CD4-positive, alpha-beta T cell treated with Interleukin-6 for 4 hours (primary cell): ENCODE results near the gene CLDN8.

ENCODE experiments used
- DNase-seq: peaks from one replicate; pipeline ENCODE4 v3.0.0-alpha.2; 2020; ENCODE audit warnings: mixed read lengths

The CLDN8 gene

GRCh38 chr21:30216041-30216723 lies at the start of gene CLDN8:
Gene CLDN8, minus strand, starts transcription at chr21:30216097. Its CDS starts 172 bp downstream, at chr21:30215925.
- DNase-seq, result no peak

- no peak for DNase-seq
Measured at GRCh38 chr21:30257773-30258172, 41.9 kb upstream of the CLDN8 start.

GRCh38 chr21:30256100-30256499 lies 40.2 kb upstream of the CLDN8 start:
- DNase-seq, result no peak

DNA sequence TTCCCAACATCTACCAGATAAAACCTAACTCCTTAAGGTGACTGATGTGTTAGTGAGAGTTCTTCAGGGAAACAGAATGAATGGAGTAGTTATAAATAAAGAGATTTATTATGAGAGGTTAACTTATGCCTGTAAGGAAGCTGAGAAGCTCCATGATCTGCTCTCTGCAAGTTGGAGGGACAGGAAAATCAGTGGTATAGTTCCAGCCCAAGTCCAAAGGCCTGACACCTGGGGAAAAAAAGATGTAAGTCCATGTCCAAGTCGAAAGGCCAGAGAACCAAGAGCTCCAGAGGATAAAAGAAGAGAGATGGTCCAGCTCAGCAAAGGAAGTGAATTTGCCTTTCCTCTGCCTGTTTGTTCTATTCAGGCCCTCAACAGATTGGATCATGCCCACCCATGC lies 39.8 kb upstream of the CLDN8 start:
- no peak for DNase-seq

DNA sequence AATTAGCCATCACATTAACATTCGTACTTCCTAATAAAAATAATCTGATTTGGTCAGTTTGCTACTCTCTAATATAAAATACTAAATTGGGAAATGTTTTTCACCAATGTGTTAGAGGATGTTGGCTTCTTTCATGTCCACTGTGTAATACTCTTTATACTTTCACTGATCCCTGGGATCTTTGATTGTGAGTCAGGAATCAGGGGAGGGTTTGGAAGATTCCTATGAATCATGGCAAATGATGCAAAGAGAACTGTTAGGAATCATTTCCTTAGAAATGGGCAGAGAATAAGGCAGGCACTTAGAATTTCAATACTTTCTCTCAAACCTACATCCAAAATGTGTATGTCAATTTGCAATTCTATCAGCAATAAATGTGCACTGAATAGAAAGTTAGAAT lies 35.9 kb upstream of the CLDN8 start:
- DNase-seq, result no peak

- no peak for DNase-seq
Measured at GRCh38 chr21:30249936-30250335, 34.0 kb upstream of the CLDN8 start.

GRCh38 chr21:30248844-30249243 lies 32.9 kb upstream of the CLDN8 start:
- no peak for DNase-seq

DNA sequence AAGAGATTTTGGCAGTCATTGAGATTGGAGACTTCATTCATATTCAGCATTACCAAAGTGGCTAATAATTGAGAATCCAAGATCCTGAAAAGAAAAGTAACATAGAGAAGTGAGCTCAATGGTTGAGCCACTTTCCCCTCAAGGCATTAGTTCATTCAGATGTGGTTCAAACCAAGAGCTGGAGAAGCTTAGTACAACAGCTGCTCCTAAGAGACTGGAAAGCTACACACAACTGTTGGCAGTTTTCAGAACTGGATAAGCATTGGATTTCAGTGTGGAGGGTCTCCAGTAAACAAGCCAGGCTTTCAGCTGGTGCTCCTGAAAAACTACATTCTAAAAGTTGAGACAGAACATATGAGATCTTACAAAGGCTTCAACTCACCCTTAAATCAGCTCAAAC lies 29.2 kb upstream of the CLDN8 start:
- DNase-seq, result no peak

GRCh38 chr21:30243691-30244090 lies 27.8 kb upstream of the CLDN8 start:
- DNase-seq, result no peak

GRCh38 chr21:30240661-30241060 lies 24.8 kb upstream of the CLDN8 start:
- DNase-seq, result no peak

DNA sequence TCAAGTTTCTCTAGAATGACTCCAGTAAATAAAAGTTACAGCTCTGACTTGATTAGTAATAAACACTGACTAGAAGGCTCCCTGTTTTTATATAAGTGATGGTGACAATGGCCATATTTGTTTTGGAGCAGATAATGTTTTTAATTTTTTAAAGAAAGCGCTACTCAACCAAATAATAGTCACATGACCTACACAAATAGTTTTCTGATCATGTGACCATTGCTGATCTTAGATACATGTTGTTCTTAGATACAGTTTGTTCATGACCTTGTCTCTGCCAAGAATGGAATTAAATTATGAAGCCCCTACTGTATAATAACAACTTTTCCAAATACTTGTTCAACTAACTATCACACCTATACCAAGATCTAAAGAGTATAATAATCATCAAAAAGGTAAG lies 22.3 kb upstream of the CLDN8 start:
- DNase-seq, result no peak

- no peak for DNase-seq
Measured at GRCh38 chr21:30234643-30235042, 18.7 kb upstream of the CLDN8 start.

DNA sequence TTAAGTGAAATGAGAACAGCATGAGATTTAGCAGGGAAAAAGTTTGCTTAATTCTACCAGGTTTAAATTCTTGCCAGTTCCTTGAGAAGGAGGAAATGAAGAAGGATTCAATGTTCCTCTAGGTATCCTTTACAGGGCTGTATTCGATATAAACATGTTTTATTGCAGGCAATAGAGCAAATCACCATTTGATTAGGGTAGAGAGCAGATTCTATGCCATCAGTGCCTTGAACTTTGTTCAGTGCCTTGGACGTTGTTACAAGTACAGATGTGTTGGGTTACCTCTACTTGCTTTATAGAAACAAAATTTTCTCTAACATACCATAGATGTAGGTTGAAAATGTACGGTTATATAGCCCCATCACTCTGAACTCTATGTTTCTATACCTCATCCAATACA lies 18.2 kb upstream of the CLDN8 start:
- no peak for DNase-seq

GRCh38 chr21:30233228-30234020 lies 17.5 kb upstream of the CLDN8 start:
- DNase-seq, result no peak

DNA sequence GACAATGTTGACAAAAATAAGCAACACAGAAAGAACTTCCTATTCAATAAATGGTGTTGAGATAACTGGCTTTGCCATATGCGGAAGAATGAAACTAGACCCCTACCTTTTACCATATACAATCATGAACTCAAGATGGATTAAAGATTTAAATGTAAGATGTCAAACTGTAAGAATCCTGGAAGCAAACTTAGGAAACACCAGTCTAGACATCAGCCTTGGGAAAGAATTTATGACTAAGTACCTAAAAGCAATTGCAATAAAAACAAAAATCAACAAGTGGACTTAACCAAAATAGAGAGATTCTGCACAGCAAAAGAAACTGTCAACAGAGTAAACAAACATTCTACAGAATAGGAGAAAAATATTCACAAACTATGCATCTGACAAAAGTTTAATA lies 16.1 kb upstream of the CLDN8 start:
- DNase-seq, result no peak

DNA sequence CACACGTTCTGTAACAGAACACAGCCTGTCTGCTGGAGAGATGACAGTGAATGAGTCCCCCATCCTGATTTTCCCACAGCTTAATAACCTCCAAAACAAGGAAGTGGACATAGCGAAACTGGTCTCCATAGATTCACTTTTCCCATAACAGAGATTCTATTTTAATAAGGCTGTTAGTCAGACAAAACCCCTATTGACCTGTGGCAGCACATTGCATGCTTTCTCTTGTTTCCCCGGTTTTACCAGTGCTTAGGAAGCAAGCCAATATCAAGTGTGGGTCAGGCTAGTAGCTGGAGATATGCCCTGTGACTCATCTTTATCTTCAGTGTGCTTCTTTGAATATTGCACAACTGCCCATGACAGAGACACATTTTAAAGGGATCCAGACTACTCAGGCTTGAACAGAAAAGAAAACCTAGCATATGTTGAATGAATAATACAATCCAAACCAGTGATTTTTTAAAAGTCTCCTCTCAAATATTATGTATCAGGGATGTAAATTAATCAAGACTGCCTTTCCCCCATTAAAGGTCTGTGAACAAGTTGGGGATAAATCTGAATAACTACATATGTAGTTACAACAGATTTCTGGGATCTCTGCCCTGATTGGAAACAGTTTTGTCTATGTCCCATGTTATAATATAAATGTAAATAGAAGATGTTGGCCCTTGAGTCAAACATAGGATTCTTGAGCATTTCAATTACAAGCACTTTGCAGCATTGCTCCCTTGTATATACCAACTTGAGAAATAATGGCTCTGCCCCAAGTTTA lies 11.9 kb upstream of the CLDN8 start:
- DNase-seq, result no peak

DNA sequence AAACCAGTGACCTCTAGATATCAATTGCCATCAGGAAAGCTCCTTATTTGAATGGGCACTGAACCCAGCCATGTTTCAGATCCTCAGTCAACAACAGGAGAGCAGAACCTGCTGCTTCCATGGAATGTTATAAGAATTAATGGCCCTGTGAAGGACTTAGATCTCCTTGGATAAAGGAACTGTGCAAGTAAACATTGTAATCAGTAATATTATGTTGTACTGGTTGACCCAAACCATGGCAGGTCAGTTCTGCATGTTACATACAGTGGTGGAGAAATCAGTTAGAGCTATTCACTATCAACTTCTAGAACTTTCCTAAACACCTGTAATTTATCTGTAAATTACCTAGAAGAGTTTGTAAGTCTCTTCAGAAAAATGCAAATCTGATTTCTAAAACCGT lies 11.2 kb upstream of the CLDN8 start:
- no peak for DNase-seq

- DNase-seq, result no peak
Measured at GRCh38 chr21:30223596-30223995, 7.7 kb upstream of the CLDN8 start.

- no peak for DNase-seq
Measured at GRCh38 chr21:30222724-30223123, 6.8 kb upstream of the CLDN8 start.

DNA sequence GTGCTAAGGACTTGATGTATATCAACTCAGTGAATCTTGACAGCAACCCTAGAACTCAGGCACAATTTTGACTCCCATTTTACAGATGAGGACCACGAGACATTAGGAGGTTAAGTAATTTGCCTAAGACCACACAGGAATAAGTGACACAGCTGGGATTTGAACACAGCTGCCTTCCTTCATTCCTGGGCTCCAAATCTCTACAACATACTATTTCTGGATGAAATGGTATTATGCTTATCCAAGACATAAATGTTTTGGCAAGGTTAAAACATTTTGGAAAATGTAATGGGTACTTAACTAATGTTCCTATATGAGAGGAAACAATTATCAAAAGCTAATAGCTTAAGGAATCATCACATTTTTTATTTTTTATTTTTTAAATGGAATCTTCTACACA lies 4.8 kb downstream of the CLDN8 start:
- no peak for DNase-seq

DNA sequence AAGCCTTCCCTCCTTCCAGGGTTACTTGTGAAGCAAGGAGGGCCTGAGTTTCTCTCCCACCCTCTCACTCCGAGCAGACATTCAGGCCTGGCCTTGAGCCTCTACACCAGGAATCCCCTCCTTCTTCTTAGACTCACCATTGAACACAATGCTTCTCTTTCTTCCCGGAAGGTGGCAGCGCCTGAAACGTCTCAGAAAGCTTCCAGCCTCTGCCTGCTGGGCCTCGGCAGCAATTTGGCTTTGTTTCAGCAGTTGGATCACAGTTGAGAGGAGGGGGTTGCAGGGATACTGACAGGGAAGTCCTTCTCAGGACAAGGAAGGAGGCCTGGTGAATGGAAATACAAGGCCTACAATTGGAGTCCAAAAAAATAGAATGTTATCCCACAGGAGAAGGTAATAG lies 6.3 kb downstream of the CLDN8 start:
- DNase-seq, result no peak

GRCh38 chr21:30207252-30207579 lies 8.7 kb downstream of the CLDN8 start:
- no peak for DNase-seq

DNA sequence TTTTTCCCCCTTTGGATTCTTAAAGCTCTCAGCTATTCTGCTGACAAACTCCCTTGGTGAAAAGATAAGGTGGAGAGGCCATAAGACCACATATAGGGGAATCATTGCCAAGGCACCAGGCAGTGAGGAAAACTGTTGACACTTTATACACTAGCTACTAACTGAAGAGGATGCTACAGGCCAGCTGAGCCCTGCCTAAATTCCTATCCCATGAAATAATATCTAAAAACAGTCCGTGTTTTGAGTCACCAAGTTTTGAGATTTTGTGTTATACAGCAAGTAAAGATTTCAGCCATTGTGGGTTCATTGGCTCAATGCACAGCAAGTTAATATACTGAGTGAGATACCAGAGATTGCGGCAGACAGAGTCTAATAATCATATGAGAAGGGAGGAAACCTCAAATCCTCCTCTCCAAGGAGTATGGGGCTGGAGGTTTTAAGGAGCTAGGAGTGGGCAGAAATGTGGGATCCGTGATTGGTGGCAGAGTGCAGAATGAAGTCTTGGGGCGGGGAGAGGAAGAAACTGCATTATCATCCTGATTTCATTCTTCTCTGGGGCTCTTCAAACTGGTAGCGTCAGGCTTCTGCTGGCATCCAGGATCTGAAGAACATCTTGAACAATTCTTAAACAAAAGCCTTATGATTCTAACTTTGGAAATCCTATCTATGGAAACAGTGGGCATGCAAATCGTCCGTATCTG lies 9.2 kb downstream of the CLDN8 start:
- DNase-seq, result no peak
